Right lung (tissue), 5 donors: Measurements from ENCODE around the gene CCDC201. TPM values are rescaled to one million over a fixed set of nuclear protein-coding genes. Genes with fewer than 3 reads are reported as not detected.
"Not testable (repeated sequence)": the region's sequence is repeated elsewhere in the genome, so short reads cannot be mapped to it uniquely, and the experiment has no call there.

Experiments
- DNase-seq, 2 donors: peaks; one replicate each; pipeline ENCODE4 v3.0.0-alpha.2; 2013
- polyA plus RNA-seq, 5 donors: library from polyadenylated mRNA; unstranded; fragments of 120-200 nt; gene quantifications; one replicate each; pipeline versions ENCODE4 v1.2.1 to v1.2.3, GENCODE V29; 2013; ENCODE audit warnings: inconsistent platforms in 1 of 5, low replicate concordance in 1 of 5; ENCODE audit not compliant: insufficient read length in 5 of 5, insufficient read depth in 1 of 5

CCDC201 gene
- polyA plus RNA-seq, 5 donors: not detected

DNA sequence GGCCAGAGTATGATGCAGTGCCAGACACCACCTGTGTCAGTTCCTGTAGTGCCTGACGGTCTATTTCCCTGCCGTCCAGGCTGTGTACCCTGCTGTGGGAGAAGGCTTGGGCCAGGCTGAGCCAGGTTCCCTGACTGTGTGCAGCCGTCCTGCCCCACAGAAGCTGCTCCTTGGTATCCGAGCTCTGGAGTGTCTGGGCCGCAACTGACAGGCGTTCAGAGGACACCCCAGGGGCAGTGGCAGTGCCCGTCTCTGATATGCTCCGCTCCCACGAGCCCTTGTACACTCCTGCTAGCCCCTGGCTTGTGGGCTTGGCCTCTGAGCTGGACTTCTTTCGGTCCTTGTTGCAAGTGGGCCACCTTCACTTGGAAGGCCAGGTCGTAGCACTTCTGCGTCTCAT, 55.0 kb downstream of the CCDC201 start:
- DNase-seq: not testable (repeated sequence)

DNA sequence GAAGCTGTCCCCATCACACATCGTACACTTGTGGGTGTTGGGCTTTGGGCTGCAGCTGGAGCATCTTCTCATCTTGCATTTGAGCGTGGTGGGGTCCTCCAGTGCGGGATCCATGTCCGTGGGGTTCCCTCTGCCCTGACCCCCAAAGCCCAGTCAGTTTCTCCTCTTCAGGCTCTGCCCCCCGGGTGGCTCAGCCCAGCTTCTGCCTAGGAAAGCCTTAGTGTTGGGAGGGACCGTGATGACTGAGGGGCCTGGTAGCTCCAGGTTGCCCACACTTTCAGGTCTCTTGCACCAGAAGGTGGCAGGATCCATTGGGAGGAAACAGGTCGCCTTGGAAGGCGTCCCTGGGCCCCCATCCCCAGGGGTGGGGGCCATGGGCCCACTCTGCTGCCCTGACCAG, 55.9 kb downstream of the CCDC201 start:
- DNase-seq: not testable (repeated sequence)

DNA sequence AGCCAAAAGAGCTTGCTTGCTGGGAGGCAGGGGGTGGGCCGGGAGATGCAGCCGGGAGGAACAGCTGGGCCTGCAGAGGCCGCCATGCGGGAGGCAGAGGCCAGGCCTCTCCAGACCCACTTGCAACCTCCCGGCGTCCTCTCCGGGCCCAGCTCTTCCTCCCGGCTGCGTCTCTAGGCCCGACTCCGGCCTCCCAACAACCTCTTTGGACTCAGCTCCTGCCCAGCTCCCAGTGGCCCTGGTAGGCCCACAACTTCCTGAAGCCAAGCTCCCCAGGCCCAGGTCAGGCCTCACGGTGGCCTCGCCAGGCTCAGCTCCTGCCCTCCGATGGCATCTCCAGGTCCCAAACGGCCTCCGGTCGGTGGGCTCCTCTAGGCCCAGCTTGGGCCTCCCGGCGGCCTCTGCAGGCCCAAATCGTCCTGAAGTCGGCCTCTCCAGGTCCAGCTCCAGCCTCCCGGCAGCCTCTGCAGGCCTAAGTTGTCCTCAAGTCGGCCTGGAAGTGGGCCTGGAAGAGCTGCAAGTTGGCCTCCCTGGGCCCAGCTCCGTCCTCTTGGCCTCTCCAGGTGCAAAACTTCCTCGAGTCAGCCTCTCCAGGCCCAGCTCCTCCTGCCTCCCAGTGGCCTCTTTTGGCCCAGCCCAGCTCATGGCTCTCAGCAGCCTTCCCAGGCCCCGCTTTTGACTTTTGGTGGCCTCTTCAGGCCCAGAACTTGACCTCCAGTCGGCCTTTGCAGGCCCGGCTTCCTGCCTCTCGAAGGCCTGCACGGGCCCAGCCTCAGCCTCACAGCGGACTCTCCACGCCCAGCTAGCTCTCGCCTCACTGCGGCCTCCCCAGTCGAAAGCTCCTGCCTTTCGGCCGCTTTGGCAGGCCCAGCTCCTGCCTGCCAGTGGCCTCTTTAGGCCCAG, 58.4 kb downstream of the CCDC201 start:
- not testable (repeated sequence) for DNase-seq

DNA sequence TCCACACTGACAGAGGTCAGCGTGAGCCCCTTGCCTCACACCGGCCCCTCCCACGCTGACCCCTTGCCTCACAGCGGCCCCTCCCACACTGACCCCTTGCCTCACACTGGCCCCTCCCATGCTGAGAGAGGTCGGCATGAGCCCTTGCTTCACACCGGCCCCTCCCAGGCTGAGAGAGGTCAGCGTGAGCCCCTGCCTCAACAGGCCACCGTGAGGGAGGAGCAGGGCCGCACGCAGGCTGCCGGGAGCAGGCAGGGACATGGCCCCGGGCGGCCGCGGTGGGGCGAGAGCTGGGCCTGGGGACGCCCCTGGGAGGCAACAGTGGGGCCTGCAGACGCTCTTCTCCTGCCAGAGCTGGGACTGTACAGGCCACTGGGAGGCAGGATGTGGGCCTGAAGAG, 59.1 kb downstream of the CCDC201 start:
- DNase-seq: not testable (repeated sequence)

DNA sequence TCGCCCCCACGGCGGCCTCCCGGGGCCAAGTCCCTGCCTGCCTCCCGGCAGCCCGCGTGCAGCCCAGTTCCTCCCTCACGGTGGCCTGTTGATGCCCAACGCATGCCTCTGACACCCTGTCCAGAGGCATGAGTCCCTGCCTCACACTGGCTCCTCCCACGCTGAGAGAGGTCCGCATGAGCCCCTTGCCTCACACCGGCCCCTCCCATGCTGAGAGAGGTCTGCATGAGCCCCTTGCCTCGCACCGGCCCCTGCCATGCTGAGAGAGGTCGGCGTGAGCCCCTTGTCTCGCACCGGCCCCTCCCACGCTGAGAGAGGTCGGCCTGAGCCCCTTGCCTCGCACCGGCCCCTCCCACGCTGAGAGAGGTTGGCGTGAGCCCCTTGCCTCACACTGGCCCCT, 59.9 kb downstream of the CCDC201 start:
- no peak for DNase-seq

DNA sequence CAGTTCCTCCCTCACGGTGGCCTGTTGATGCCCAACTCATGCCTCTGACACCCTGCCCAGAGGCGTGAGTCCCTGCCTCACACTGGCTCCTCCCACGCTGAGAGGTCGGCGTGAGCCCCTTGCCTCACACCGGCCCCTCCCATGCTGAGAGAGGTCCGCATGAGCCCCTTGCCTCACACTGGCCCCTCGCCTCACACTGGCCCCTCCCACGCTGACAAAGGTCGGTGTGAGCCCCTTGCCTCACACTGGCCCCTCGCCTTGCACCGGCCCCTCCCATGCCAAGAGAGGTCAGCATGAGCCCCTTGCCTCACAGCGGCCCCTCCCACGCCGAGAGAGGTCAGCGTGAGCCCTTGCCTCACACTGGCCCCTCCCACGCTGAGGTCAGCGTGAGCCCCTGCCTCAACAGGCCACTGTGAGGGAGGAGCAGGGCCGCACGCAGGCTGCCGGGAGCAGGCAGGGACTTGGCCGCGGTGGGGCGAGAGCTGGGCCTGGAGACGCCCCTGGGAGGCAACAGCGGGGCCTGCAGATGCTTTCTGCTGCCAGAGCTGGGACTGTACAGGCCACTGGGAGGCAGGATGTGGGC, 61.1 kb downstream of the CCDC201 start:
- DNase-seq: not testable (repeated sequence)

DNA sequence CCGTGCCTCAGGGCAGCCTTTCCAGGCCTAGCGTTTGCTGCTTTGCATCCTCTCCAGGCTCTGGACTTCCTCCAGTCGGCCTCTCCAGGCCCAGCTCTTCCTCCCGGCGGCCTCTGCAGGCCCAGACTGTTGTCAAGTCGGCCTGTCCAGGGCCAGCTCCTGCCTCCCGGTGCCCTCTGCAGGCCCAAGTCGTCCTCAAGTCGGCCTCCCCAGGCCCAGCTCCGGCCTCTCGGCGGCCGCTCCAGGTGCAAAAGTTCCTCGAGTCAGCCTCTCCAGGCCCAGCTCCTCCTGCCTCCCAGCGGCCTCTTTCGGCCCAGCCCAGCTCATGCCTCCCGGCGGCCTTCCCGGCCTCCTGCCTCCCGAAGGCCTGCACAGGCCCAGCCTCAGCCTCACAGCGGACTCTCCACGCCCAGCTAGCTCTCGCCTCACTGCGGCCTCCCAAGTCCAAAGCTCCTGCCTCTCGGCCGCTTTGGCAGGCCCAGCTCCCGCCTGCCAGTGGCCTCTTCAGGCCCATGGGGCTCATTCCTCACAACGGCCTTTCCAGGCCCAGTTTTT, 62.4 kb downstream of the CCDC201 start:
- DNase-seq: not testable (repeated sequence)

Other genes starting within 250 kb of the CCDC201 start
- under 1 TPM in 2 of 5 donors, not detected in 3; 0.09 to 0.98 TPM for gene IGFBP1, start 15.4 kb upstream of the CCDC201 start, polyA plus RNA-seq
- gene IGFBP3, start 48.2 kb upstream of the CCDC201 start, polyA plus RNA-seq: 10 to 100 TPM; 40.3 to 63.1 (median 53.9) TPM